ENCODE data around the gene FADS1.

FADS1 gene

GRCh38 chr11:61816736-61817455 lies at the start of gene FADS1:
TSS of gene FADS1 (minus strand) at chr11:61817003. CDS start at chr11:61816929, 74 bp downstream.
- DNase-seq, result peak; percentile 96

- DNase-seq, result no peak
These were observed 49.6 kb upstream of the FADS1 start for GRCh38 chr11:61866231-61866957.

GRCh38 chr11:61864814-61865775 lies 48.3 kb upstream of the FADS1 start:
- DNase-seq, result no peak

- DNase-seq, result no peak
These were observed 46.8 kb upstream of the FADS1 start for GRCh38 chr11:61863548-61864081.

GRCh38 chr11:61862714-61863547 lies 46.1 kb upstream of the FADS1 start:
- no peak for DNase-seq

- no peak for DNase-seq
These were observed 44.8 kb upstream of the FADS1 start for GRCh38 chr11:61861634-61862033.

- no peak for DNase-seq
These were observed 43.5 kb upstream of the FADS1 start for GRCh38 chr11:61860054-61860903.

- DNase-seq, result no peak
These were observed 39.3 kb upstream of the FADS1 start for GRCh38 chr11:61855939-61856680.

- no peak for DNase-seq
These were observed 38.3 kb upstream of the FADS1 start for GRCh38 chr11:61854966-61855714.

GRCh38 chr11:61854206-61854895 lies 37.5 kb upstream of the FADS1 start:
- no peak for DNase-seq

GRCh38 chr11:61853698-61854169 lies 36.9 kb upstream of the FADS1 start:
- DNase-seq, result no peak

GRCh38 chr11:61851900-61852295 lies 35.1 kb upstream of the FADS1 start:
- no peak for DNase-seq

- no peak for DNase-seq
These were observed 34.5 kb upstream of the FADS1 start for GRCh38 chr11:61851113-61851899.

- DNase-seq, result no peak
These were observed 33.9 kb upstream of the FADS1 start for GRCh38 chr11:61850687-61851086.

- DNase-seq, result no peak
These were observed 31.8 kb upstream of the FADS1 start for GRCh38 chr11:61848631-61849030.

GRCh38 chr11:61847914-61848581 lies 31.2 kb upstream of the FADS1 start:
- no peak for DNase-seq

- no peak for DNase-seq
These were observed 29.7 kb upstream of the FADS1 start for GRCh38 chr11:61846362-61847020.

All from NCI-H2107 (cell line).